ENCODE results near the gene METTL24.

METTL24 gene

DNA sequence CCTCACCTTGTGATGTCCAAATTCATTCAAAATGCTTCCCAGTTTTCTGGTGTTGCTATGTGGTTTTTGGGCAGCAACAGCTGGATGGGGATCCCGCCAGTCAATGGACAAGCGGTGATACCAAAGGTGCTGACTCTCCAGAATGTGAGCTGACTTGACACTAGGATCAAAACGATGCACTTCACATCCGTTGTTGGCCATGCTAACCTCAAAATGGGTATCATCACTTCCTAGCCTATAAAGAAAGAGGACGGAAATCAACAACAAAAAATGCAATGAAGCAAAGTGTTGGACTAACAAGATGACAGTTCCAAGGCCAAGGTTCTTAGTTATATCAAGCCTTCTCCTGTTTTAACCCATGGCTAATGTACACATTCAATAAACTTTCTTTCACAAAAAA is 59.2 kb downstream of the METTL24 start:
- no peak for TF ChIP-seq CTCF (IDR thresholded peaks at IDR 0.05; ENCODE audit: low read depth, low read length)
- no peak overlapping the region for H3K4me3 ChIP-seq (ENCODE audit: low read depth, low read length)

DNA sequence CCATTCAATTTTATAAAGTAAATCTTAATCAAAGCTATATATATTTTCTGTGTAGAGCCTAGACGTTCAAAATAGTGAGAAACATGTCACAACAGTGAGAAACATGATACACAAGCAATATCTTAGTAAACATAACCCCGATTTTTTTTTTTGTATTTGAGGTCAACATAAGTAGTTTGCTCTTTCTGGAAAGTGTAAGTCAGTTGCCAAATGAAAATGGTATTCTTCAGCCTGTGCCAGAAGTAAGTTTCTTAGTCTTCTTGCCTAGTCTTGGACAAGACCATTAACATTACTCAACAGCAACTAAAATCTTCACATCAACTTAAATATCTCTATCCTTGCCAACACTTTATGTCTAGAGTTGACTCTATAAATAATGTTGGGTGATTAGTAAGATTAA is 59.7 kb downstream of the METTL24 start:
- TF ChIP-seq CTCF (IDR thresholded peaks at IDR 0.05; ENCODE audit: low read depth, low read length), result no peak

GRCh38 chr6:110296241-110297025 is 61.7 kb downstream of the METTL24 start:
- TF ChIP-seq CTCF (IDR thresholded peaks at IDR 0.05; ENCODE audit: low read depth, low read length), result no peak
- H3K4me3 ChIP-seq (ENCODE audit: low read depth, low read length), result peak overlapping the region; percentile 28

More for the DNA sequence above, 59.7 kb downstream of the METTL24 start:
- no peak overlapping the region for H3K4me3 ChIP-seq (ENCODE audit: low read depth, low read length)

DNA sequence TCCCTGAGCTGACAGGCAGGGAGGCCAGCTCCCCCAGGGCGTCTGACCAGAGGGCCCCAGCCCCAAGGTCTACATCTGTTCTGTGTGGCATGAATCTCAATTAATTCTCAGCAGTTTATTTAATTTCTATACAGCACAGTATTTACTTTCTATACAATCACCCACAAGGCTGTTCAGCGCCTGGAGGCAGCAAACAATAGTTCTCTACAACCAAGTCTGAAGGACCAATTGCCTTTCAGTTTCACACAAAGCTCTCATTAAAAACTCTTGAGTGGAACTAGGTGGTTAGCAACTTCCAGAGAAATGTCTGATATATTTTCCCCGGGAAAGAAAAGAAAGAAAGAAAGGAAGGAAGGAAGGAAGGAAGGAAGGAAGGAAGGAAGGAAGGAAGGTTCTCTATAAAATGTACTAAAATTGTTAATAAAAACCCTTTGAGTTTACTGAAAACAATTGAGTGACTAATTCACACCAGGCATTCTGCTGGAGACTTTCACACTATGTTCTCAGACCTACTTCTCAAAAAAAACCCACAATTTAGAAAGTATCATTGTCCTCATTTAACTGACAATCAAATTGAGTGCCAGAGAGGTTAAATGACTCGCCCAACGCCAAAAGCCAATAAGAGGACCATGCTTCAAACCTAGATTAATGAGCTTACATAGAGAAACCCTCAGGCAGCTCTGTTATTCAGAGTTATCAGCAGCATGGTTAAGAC is 62.5 kb downstream of the METTL24 start:
- TF ChIP-seq CTCF (IDR thresholded peaks at IDR 0.05; ENCODE audit: low read depth, low read length), result no peak

DNA sequence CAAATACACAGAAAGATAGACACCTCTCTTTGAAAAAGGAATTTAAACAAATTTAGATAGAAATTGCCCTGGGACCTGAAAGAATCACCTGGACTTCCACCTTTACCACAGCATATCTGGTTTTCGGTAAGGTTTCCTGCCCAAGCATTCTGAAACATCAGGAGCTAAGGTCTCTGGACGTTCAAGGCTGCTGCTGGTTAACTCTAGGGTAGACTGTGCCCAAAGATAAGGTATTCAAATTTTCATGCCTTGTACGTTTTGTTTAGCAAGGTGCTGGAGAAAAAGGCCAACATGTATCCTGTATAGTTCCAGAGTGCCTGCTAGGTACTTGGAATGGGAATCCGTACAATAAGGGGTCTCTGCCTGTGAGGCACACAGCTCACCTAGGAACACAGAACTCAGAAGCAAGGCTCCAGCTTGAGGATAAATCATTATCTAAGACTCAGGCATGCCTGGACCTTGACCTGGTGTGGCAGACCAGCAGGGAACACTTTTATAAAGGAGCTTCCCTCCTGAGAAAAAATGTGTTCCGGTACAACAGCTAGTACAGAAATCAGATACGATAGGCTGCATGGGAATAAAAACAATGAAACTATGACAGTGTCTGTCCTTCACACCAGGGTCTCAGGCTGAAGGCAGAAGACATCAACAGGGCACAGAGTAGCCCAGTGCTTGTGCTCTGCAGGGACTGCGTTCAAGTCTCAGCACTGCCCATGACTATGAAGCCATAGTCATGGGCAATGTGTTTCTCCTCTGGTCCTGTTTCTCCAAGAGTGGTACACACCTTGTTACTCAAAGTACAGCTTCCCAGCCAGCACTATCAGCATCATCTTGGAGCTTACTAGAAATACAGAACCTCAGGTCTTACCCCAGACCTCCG is 70.4 kb downstream of the METTL24 start:
- no peak overlapping the region for H3K4me3 ChIP-seq (ENCODE audit: low read depth, low read length)
- TF ChIP-seq CTCF (IDR thresholded peaks at IDR 0.05; ENCODE audit: low read depth, low read length), result no peak

More for the DNA sequence above, 62.5 kb downstream of the METTL24 start:
- H3K4me3 ChIP-seq (ENCODE audit: low read depth, low read length), result no peak overlapping the region

- no peak for TF ChIP-seq CTCF (IDR thresholded peaks at IDR 0.05; ENCODE audit: low read depth, low read length)
- H3K4me3 ChIP-seq (ENCODE audit: low read depth, low read length), result no peak overlapping the region
These were observed 72.7 kb downstream of the METTL24 start for GRCh38 chr6:110285306-110286060.

All from WI38 (cell line).